HCT116 (cell line): ENCODE data around the gene AFDN. TPM values are rescaled to one million over a fixed set of nuclear protein-coding genes. Genes with fewer than 3 reads are reported as not detected.

Source experiments
- ATAC-seq: fragments of 200-7000 bp; cut with Tn5 transposase; 2 replicates; pipeline ENCODE4 v1.9.1; 2020; ENCODE audit warnings: mild to moderate bottlenecking, moderate library complexity
- BruUV-seq: library from RNA; stranded (reverse); fragments of 400-500 nt; replicated peaks from 2 replicates; lab custom pipeline; 2021; lab: Mats Ljungman, UMichigan
- CTCF ChIA-PET: fragments of 300-600 bp; sonication (Branson Sonifier 250); formaldehyde crosslinking; loops from one replicate; lab custom pipeline; 2021; ENCODE audit warnings: antibody characterized with exemption; lab: Charles Lee
- POLR2A ChIA-PET: fragments of 300-600, 350-600 bp; sonication (Branson Sonifier 250); formaldehyde crosslinking; loops from one replicate; lab custom pipeline; 2021; ENCODE audit warnings: antibody characterized with exemption; lab: Charles Lee
- RAD21 ChIA-PET, 2 experiments: fragments of 300-600 bp; sonication (Branson Sonifier 250); formaldehyde crosslinking; loops; one replicate each; lab custom pipeline; 2023; ENCODE audit warnings: low total read pairs in 2 of 2; ENCODE audit not compliant: uncharacterized antibody in 2 of 2, unreplicated experiment in 2 of 2, low non-redundant PET in 1 of 2; lab: Charles Lee
- DNase-seq: peaks from one replicate; pipeline ENCODE4 v3.0.0-alpha.2; 2010; ENCODE audit warnings: low read depth, low spot score
- H2AFZ ChIP-seq: fragments of 200-600 bp; shearing (Covaris generic), sonication (generic); 2 replicates; pipeline ENCODE4 v1.6.1; 2017; ENCODE audit warnings: low read depth, mixed run types, mixed read lengths, antibody characterized with exemption, low read length; ENCODE audit not compliant: poor library complexity, severe bottlenecking
- H3K27ac ChIP-seq: 2 replicates; pipeline ENCODE4 v1.5.1; 2012; ENCODE audit warnings: low read depth, low read length
- H3K27me3 ChIP-seq: fragments of 200-600 bp; sonication (generic); 2 replicates; pipeline ENCODE4 v1.6.1; 2016; ENCODE audit warnings: mixed run types, low read length, mixed read lengths; ENCODE audit not compliant: insufficient read depth
- H3K36me3 ChIP-seq, 2 experiments: fragments of 200-500 bp in 1 of 2; fragments of 200-600 bp in 1 of 2; sonication (Bioruptor generic) in 1 of 2; sonication (generic) in 1 of 2; 2 replicates each; pipeline versions ENCODE4 v1.5.1 to v1.6.1; 2014 to 2016; ENCODE audit warnings: low read length in 2 of 2, inconsistent platforms in 1 of 2, mixed read lengths in 1 of 2, mixed run types in 1 of 2; ENCODE audit not compliant: insufficient read depth in 2 of 2, control insufficient read depth in 1 of 2
- H3K4me1 ChIP-seq, 2 experiments: fragments of 200-600 bp in 1 of 2; sonication (generic) in 1 of 2; 2 replicates each; pipeline versions ENCODE4 v1.5.1 to v1.6.1; 2012 to 2017; ENCODE audit warnings: low read length in 2 of 2, inconsistent platforms in 1 of 2, mild to moderate bottlenecking in 1 of 2, mixed read lengths in 1 of 2, mixed run types in 1 of 2, moderate library complexity in 1 of 2; ENCODE audit not compliant: insufficient read depth in 2 of 2, control insufficient read depth in 1 of 2
- H3K4me2 ChIP-seq: fragments of 200-600 bp; sonication (generic); 2 replicates; pipeline ENCODE4 v1.6.1; 2017; ENCODE audit warnings: mixed run types, low read length, mixed read lengths
- H3K4me3 ChIP-seq, 2 experiments: fragments of 200-600 bp in 1 of 2; sonication (generic) in 1 of 2; replicated peaks in 1 of 2; 2 replicates each; pipeline ENCODE4 v1.5.1; 2011 to 2016; ENCODE audit warnings: low read length in 2 of 2, control low read depth in 1 of 2, low read depth in 1 of 2, mild to moderate bottlenecking in 1 of 2, mixed read lengths in 1 of 2, mixed run types in 1 of 2
- H3K79me2 ChIP-seq: fragments of 200-600 bp; sonication (generic); 2 replicates; pipeline ENCODE4 v1.6.1; 2017; ENCODE audit warnings: mild to moderate bottlenecking, mixed run types, low read length, moderate library complexity, mixed read lengths; ENCODE audit not compliant: insufficient read depth
- H3K9ac ChIP-seq: fragments of 200-600 bp; sonication (generic); 2 replicates; pipeline ENCODE4 v1.6.1; 2016; ENCODE audit warnings: low read length, mixed read lengths
- H3K9me2 ChIP-seq: fragments of 200-600 bp; sonication (generic), shearing (Covaris generic); 2 replicates; pipeline ENCODE4 v1.6.1; 2017; ENCODE audit warnings: mixed run types, mild to moderate bottlenecking, moderate library complexity; ENCODE audit not compliant: insufficient read depth
- H3K9me3 ChIP-seq, 2 experiments: fragments of 200-500 bp in 1 of 2; fragments of 200-600 bp in 1 of 2; sonication (Bioruptor generic) in 1 of 2; sonication (generic) in 1 of 2; 2 replicates each; pipeline ENCODE4 v1.6.1; 2014 to 2017; ENCODE audit warnings: low read length in 2 of 2, mixed read lengths in 2 of 2, inconsistent platforms in 1 of 2, low read depth in 1 of 2, mild to moderate bottlenecking in 1 of 2, mixed run types in 1 of 2, moderate library complexity in 1 of 2; ENCODE audit not compliant: control insufficient read depth in 1 of 2, insufficient read depth in 1 of 2
- H4K20me1 ChIP-seq: fragments of 200-600 bp; sonication (generic), shearing (Covaris generic); 2 replicates; pipeline ENCODE4 v1.6.1; 2017; ENCODE audit warnings: mixed run types, mild to moderate bottlenecking, moderate library complexity; ENCODE audit not compliant: insufficient read depth
- CBX3 ChIP-seq: IDR thresholded peaks from 2 replicates; pipeline ENCODE4 v1.6.1; 2012; ENCODE audit warnings: low read depth
- ELF1 ChIP-seq: IDR thresholded peaks from 2 replicates; pipeline ENCODE4 v1.6.1; 2012; ENCODE audit warnings: low read depth, borderline replicate concordance
- EZH2 ChIP-seq: fragments of 200-600 bp; sonication (generic); IDR thresholded peaks from 2 replicates; pipeline ENCODE4 v1.6.1; 2017; ENCODE audit warnings: antibody characterized with exemption, mixed run types
- EZH2phosphoT487 ChIP-seq: fragments of 200-600 bp; IDR thresholded peaks from 2 replicates; pipeline ENCODE4 v1.6.1; 2018; ENCODE audit warnings: antibody characterized with exemption, borderline replicate concordance
- FOSL1 ChIP-seq: IDR thresholded peaks from 2 replicates; pipeline ENCODE4 v1.6.1; 2012; ENCODE audit warnings: low read depth
- POLR2A ChIP-seq: IDR thresholded peaks from 2 replicates; pipeline ENCODE4 v1.7.0; 2011; ENCODE audit warnings: borderline replicate concordance; ENCODE audit not compliant: insufficient read depth, insufficient read length; ENCODE audit errors: extremely low read depth
- POLR2AphosphoS5 ChIP-seq: IDR thresholded peaks from 2 replicates; pipeline ENCODE4 v1.6.1; 2011; ENCODE audit warnings: mild to moderate bottlenecking, low read depth, low read length, moderate library complexity
- SIN3A ChIP-seq: IDR thresholded peaks from 2 replicates; pipeline ENCODE4 v1.6.1; 2012; ENCODE audit warnings: low read depth
- SRF ChIP-seq: IDR thresholded peaks from 2 replicates; pipeline ENCODE4 v1.6.1; 2012; ENCODE audit warnings: low read depth
- YY1 ChIP-seq: IDR thresholded peaks from 2 replicates; pipeline ENCODE4 v1.6.1; 2011; ENCODE audit warnings: low read length, low read depth, moderate library complexity, mild to moderate bottlenecking; ENCODE audit not compliant: insufficient replicate concordance; ENCODE audit errors: extremely low read depth
- ZNF274 ChIP-seq: fragments of 200-500 bp; sonication (Bioruptor generic); IDR thresholded peaks from 2 replicates; pipeline ENCODE4 v1.6.1; 2014; ENCODE audit warnings: mild to moderate bottlenecking, low read depth, low read length, inconsistent platforms
- intact Hi-C: fragments of 100-400 bp; cut with micrococcal nuclease; formaldehyde crosslinking; loops from 2 replicates; pipeline ENCODE4 v1.10.0; 2022
- total RNA-seq: library from RNA; stranded (reverse); gene quantifications from one replicate; pipeline ENCODE4 v1.2.1, GENCODE V29; 2021; ENCODE audit not compliant: unreplicated experiment
- TF ChIP-seq, protein P1 (sequence below): IDR thresholded peaks from 2 replicates; pipeline ENCODE4 v1.6.1; 2012
- TF ChIP-seq, protein P2 (sequence below), 3 experiments: fragments of 200-600 bp in 1 of 3; sonication (generic) in 1 of 3; IDR thresholded peaks in 2 of 3; conservative IDR thresholded peaks in 1 of 3; 2 replicates each; pipeline ENCODE4 v1.5.1; 2012 to 2017; ENCODE audit warnings: low read depth in 2 of 3, low read length in 2 of 3, antibody characterized with exemption in 1 of 3, borderline replicate concordance in 1 of 3, control low read depth in 1 of 3, mild to moderate bottlenecking in 1 of 3, mixed read lengths in 1 of 3, mixed run types in 1 of 3, moderate library complexity in 1 of 3; ENCODE audit not compliant: insufficient read depth in 1 of 3
- TF ChIP-seq, protein P3 (sequence below): IDR thresholded peaks from 2 replicates; pipeline ENCODE4 v1.6.1; 2012
- TF ChIP-seq, protein P4 (sequence below): IDR thresholded peaks from 2 replicates; pipeline ENCODE4 v1.6.1; 2011; ENCODE audit warnings: mild to moderate bottlenecking, low read length, moderate library complexity; ENCODE audit not compliant: insufficient replicate concordance; ENCODE audit errors: extremely low read depth

Gene AFDN
- total RNA-seq, 1 experiment from 2014 or later: 59.4 TPM

DNA sequence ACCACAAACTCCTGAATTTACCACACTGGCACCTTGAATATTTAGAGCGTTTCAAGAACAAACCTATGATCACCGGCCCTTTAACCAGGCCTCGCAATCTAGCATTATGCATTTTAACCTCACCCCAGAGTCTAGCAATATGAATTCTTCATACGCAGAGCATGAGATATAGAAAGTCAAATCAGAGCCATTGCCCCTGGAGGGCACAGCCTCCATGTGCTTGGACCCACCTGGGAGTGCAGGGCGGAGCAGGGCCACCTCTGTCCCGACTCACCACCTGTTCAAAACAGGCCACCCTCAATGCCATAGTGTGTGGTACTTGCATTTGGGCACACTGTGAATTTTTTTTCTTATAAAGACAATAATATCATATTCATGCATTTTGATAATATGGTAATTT lies 19.5 kb upstream of the AFDN start:
- DNase-seq (no peak), ATAC-seq (no peak)
- CTCF ChIA-PET: no interaction called here
- Histone ChIP-seq H3K27me3 (no peaks in the 10 kb centered on the region), H2AFZ (no peak overlapping the region), H3K9me2 (no peaks in the 10 kb centered on the region), H4K20me1 (no peaks in the 10 kb centered on the region), H3K27ac (no peak overlapping the region), H3K79me2 (no peaks in the 10 kb centered on the region), H3K36me3 (no peaks in the 10 kb centered on the region), H3K4me2 (no peak overlapping the region), H3K4me3 (no peak overlapping the region), H3K4me1 (no peaks in the 10 kb centered on the region), H3K9me3 (no peaks in the 10 kb centered on the region), H3K9ac (no peak overlapping the region)
- BruUV-seq: no TSS peak
- TF ChIP-seq EZH2phosphoT487 (no peak), SIN3A (no peak), ELF1 (no peak), SRF (no peak), CBX3 (no peak), EZH2 (no peak), ZNF274 (no peak), POLR2A (no peak), POLR2AphosphoS5 (no peak), FOSL1 (no peak), YY1 (no peak)
- TF ChIP-seq, protein P1, sequence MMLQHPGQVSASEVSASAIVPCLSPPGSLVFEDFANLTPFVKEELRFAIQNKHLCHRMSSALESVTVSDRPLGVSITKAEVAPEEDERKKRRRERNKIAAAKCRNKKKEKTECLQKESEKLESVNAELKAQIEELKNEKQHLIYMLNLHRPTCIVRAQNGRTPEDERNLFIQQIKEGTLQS: no peak
- TF ChIP-seq, protein P2, sequence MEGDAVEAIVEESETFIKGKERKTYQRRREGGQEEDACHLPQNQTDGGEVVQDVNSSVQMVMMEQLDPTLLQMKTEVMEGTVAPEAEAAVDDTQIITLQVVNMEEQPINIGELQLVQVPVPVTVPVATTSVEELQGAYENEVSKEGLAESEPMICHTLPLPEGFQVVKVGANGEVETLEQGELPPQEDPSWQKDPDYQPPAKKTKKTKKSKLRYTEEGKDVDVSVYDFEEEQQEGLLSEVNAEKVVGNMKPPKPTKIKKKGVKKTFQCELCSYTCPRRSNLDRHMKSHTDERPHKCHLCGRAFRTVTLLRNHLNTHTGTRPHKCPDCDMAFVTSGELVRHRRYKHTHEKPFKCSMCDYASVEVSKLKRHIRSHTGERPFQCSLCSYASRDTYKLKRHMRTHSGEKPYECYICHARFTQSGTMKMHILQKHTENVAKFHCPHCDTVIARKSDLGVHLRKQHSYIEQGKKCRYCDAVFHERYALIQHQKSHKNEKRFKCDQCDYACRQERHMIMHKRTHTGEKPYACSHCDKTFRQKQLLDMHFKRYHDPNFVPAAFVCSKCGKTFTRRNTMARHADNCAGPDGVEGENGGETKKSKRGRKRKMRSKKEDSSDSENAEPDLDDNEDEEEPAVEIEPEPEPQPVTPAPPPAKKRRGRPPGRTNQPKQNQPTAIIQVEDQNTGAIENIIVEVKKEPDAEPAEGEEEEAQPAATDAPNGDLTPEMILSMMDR (IDR thresholded peaks at IDR 0.05 in 2 of 3, conservative IDR thresholded peaks at IDR 0.05 in 1 of 3; ENCODE audit: borderline replicate concordance in 1 of 3, insufficient read depth in 1 of 3, low read depth in 2 of 3, low read length in 2 of 3): no peak
- TF ChIP-seq, protein P3, sequence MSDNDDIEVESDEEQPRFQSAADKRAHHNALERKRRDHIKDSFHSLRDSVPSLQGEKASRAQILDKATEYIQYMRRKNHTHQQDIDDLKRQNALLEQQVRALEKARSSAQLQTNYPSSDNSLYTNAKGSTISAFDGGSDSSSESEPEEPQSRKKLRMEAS: no peak
- TF ChIP-seq, protein P4, sequence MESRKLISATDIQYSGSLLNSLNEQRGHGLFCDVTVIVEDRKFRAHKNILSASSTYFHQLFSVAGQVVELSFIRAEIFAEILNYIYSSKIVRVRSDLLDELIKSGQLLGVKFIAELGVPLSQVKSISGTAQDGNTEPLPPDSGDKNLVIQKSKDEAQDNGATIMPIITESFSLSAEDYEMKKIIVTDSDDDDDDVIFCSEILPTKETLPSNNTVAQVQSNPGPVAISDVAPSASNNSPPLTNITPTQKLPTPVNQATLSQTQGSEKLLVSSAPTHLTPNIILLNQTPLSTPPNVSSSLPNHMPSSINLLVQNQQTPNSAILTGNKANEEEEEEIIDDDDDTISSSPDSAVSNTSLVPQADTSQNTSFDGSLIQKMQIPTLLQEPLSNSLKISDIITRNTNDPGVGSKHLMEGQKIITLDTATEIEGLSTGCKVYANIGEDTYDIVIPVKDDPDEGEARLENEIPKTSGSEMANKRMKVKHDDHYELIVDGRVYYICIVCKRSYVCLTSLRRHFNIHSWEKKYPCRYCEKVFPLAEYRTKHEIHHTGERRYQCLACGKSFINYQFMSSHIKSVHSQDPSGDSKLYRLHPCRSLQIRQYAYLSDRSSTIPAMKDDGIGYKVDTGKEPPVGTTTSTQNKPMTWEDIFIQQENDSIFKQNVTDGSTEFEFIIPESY: no peak
- RAD21 ChIA-PET: no interaction called here
- intact Hi-C loops: no loop called here
- POLR2A ChIA-PET: no interaction called here
